ENCODE results near the gene FGF1. TPM values are rescaled to one million over a fixed set of nuclear protein-coding genes. Genes with fewer than 3 reads are reported as not detected.

Gene FGF1
- total and polyA plus RNA-seq, 2 donors (not counting 3 experiments of a cell fraction or from before 2014, with no cell fraction given), result not detected

GRCh38 chr5:142611154-142611553 lies 74.7 kb downstream of the FGF1 start:
- dilution Hi-C loops (cut with MboI; ENCODE audit: extremely low pct_ligation_motif_present, low sequenced_read_pairs), result no loop called here
- no peak overlapping the region for H3K4me3 ChIP-seq (replicated peaks in 1 of 3; ENCODE audit: insufficient read depth in 1 of 3, low read depth in 1 of 3, low read length in 3 of 3)
- H3K27me3 ChIP-seq (ENCODE audit: control insufficient read depth in 2 of 2, insufficient read depth in 2 of 2, low read length in 2 of 2), result peaks cover 2 to 27% of the 10 kb centered on the region in 2 experiments
- H3K9me3 ChIP-seq (replicated peaks; ENCODE audit: control insufficient read depth, insufficient read depth, low read length), result no peaks in the 10 kb centered on the region
- H3K36me3 ChIP-seq (ENCODE audit: control insufficient read depth in 2 of 2, extremely low read depth in 1 of 2, insufficient read depth in 2 of 2, low read length in 2 of 2), result no peaks in the 10 kb centered on the region
- TF ChIP-seq MYC (IDR thresholded peaks at IDR 0.05; ENCODE audit: low read depth, low read length) (no peak), CTCF (IDR thresholded peaks at IDR 0.05; ENCODE audit: extremely low read depth in 1 of 2, insufficient read depth in 1 of 2, low read depth in 1 of 2, low read length in 2 of 2) (peak; percentile 87 to 90)
- ChIA-PET CTCF (interaction anchor here (0.8 to 4.7 kb wide), 17 partner anchors 9 to 277 kb away, joined by 3 to 96 read pairs (median 5); no protein-coding TSS in a partner anchor), POLR2A (no interaction called here)
- intact Hi-C loops (cut with micrococcal nuclease), result loop anchor here (1.0 to 5.0 kb wide), 5 partner anchors 44 to 459 kb away; no protein-coding TSS in a partner anchor
- H3K4me2 ChIP-seq (ENCODE audit: insufficient read depth, low read length), result no peak overlapping the region
- H3K79me2 ChIP-seq (ENCODE audit: control insufficient read depth, insufficient read depth, low read length), result no peaks in the 10 kb centered on the region
- H3K4me1 ChIP-seq (ENCODE audit: control insufficient read depth, extremely low read depth, insufficient read depth, low read length), result no peaks in the 10 kb centered on the region
- no peak overlapping the region for H2AFZ ChIP-seq (ENCODE audit: low read depth, low read length)
- H3K9me1 ChIP-seq (replicated peaks; ENCODE audit: control insufficient read depth, extremely low read depth, insufficient read depth, low read length), result no peaks in the 10 kb centered on the region
- no TSS peak for BruUV-seq (replicated peaks)
- FAIRE-seq (peak; percentile 92), DNase-seq (ENCODE audit: low read depth, low spot score) (peak; percentile 74)
- no peaks in the 10 kb centered on the region for H4K20me1 ChIP-seq (replicated peaks; ENCODE audit: control insufficient read depth, extremely low read depth, insufficient read depth, low read length)
- no peak overlapping the region for H3K9ac ChIP-seq (replicated peaks; ENCODE audit: extremely low read depth, insufficient read depth, low read length)
- no peak overlapping the region for H3K27ac ChIP-seq (ENCODE audit: insufficient read depth, low read depth, low read length)

- H3K27me3 ChIP-seq (ENCODE audit: control insufficient read depth in 2 of 2, insufficient read depth in 2 of 2, low read length in 2 of 2), result peaks cover 2 to 33% of the 10 kb centered on the region in 2 experiments
- DNase-seq (ENCODE audit: low read depth, low spot score) (no peak), FAIRE-seq (no peak)
- no peak overlapping the region for H3K27ac ChIP-seq (ENCODE audit: insufficient read depth, low read depth, low read length)
- POLR2A ChIA-PET, result no interaction called here
- CTCF ChIA-PET, result interaction anchor here (0.6 to 4.7 kb wide), 17 partner anchors 8 to 278 kb away, joined by 3 to 96 read pairs (median 5); no protein-coding TSS in a partner anchor
- no peak overlapping the region for H2AFZ ChIP-seq (ENCODE audit: low read depth, low read length)
- no peak overlapping the region for H3K4me3 ChIP-seq (replicated peaks in 1 of 3; ENCODE audit: insufficient read depth in 1 of 3, low read depth in 1 of 3, low read length in 3 of 3)
- no peaks in the 10 kb centered on the region for H3K79me2 ChIP-seq (ENCODE audit: control insufficient read depth, insufficient read depth, low read length)
- no peaks in the 10 kb centered on the region for H3K36me3 ChIP-seq (ENCODE audit: control insufficient read depth in 2 of 2, extremely low read depth in 1 of 2, insufficient read depth in 2 of 2, low read length in 2 of 2)
- H3K9ac ChIP-seq (replicated peaks; ENCODE audit: extremely low read depth, insufficient read depth, low read length), result no peak overlapping the region
- dilution Hi-C loops (cut with MboI; ENCODE audit: extremely low pct_ligation_motif_present, low sequenced_read_pairs) (no loop called here), intact Hi-C loops (cut with micrococcal nuclease) (loop anchor here (1.0 to 5.0 kb wide), 5 partner anchors 45 to 458 kb away; no protein-coding TSS in a partner anchor)
- no peaks in the 10 kb centered on the region for H3K9me3 ChIP-seq (replicated peaks; ENCODE audit: control insufficient read depth, insufficient read depth, low read length)
- H3K4me2 ChIP-seq (ENCODE audit: insufficient read depth, low read length), result no peak overlapping the region
- no peaks in the 10 kb centered on the region for H3K4me1 ChIP-seq (ENCODE audit: control insufficient read depth, extremely low read depth, insufficient read depth, low read length)
- H3K9me1 ChIP-seq (replicated peaks; ENCODE audit: control insufficient read depth, extremely low read depth, insufficient read depth, low read length), result no peaks in the 10 kb centered on the region
- TF ChIP-seq POLR2A (IDR thresholded peaks at IDR 0.05; ENCODE audit: low read depth, low read length) (no peak), POLR2AphosphoS5 (IDR thresholded peaks at IDR 0.05; ENCODE audit: insufficient read depth, low read depth, low read length) (no peak), EZH2 (IDR thresholded peaks at IDR 0.05; ENCODE audit: borderline replicate concordance, low read depth, low read length, severe bottlenecking) (no peak), CTCF (IDR thresholded peaks at IDR 0.05; ENCODE audit: extremely low read depth in 1 of 2, insufficient read depth in 1 of 2, low read depth in 1 of 2, low read length in 2 of 2) (no peak), JUN (IDR thresholded peaks at IDR 0.05; ENCODE audit: borderline replicate concordance, insufficient read depth, insufficient read length, low read depth) (no peak), MAX (IDR thresholded peaks at IDR 0.05; ENCODE audit: insufficient read depth, insufficient read length) (no peak), FOS (IDR thresholded peaks at IDR 0.05; ENCODE audit: borderline replicate concordance, insufficient read depth, low read length) (no peak), MYC (IDR thresholded peaks at IDR 0.05; ENCODE audit: low read depth, low read length) (no peak), GATA2 (IDR thresholded peaks at IDR 0.05; ENCODE audit: insufficient read depth, insufficient read length, low read depth, low read length) (no peak)
- BruUV-seq (replicated peaks), result no TSS peak
- H4K20me1 ChIP-seq (replicated peaks; ENCODE audit: control insufficient read depth, extremely low read depth, insufficient read depth, low read length), result no peaks in the 10 kb centered on the region
Measured at GRCh38 chr5:142610176-142611001, 75.5 kb downstream of the FGF1 start.

Measured in endothelial cell of umbilical vein (primary cell).